PFSK-1 (cell line): ENCODE results near the gene NRP2.

Source experiments
- FOXP2 ChIP-seq: optimal IDR thresholded peaks from 2 replicates; pipeline ENCODE3; 2011; ENCODE audit warnings: borderline replicate concordance, control low read depth, inconsistent platforms; ENCODE audit not compliant: insufficient read depth; ENCODE audit errors: extremely low read length, extremely low read depth
- POLR2AphosphoS5 ChIP-seq: IDR thresholded peaks from 2 replicates; pipeline ENCODE4 v1.6.1; 2012; ENCODE audit warnings: low read depth, mild to moderate bottlenecking, control low read depth, low read length, moderate library complexity
- SIN3A ChIP-seq: IDR thresholded peaks from 2 replicates; pipeline ENCODE4 v1.6.1; 2012; ENCODE audit warnings: mild to moderate bottlenecking, low read length, moderate library complexity, borderline replicate concordance; ENCODE audit not compliant: insufficient read depth
- TAF1 ChIP-seq: IDR thresholded peaks from 2 replicates; pipeline ENCODE4 v1.6.1; 2012; ENCODE audit warnings: low read length, control low read depth, borderline replicate concordance; ENCODE audit not compliant: insufficient read depth
- TF ChIP-seq, protein P1 (sequence below), 2 experiments: IDR thresholded peaks; 2 replicates each; pipeline versions ENCODE4 v1.6.1 to v1.8.0; 2011 to 2012; ENCODE audit warnings: low read depth in 2 of 2, low read length in 2 of 2, control low read depth in 1 of 2, inconsistent platforms in 1 of 2, mild to moderate bottlenecking in 1 of 2, moderate library complexity in 1 of 2; ENCODE audit not compliant: insufficient read depth in 1 of 2

DNA sequence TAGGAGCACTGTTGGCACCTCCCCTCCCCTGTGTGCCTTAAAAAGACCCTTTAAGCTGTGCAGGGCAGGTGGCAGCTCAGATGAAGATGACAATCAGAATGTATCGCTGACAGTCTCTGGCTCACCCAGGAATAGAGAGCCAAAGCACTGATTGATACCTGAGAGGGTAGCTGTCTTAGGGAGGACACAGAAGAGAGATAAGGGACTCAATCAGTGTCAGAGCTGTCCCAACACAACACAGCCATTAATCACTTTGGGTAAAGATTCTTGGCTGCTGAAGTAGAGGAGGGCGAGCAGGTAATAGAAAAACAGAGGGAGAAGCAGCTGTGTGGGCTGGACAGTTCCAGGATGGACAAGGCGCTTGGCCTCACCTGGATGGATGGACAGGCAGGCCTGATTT is 124.9 kb downstream of the NRP2 start:
- TF ChIP-seq TAF1 (no peak), FOXP2 (no peak), SIN3A (no peak), POLR2AphosphoS5 (no peak)
- TF ChIP-seq, protein P1, sequence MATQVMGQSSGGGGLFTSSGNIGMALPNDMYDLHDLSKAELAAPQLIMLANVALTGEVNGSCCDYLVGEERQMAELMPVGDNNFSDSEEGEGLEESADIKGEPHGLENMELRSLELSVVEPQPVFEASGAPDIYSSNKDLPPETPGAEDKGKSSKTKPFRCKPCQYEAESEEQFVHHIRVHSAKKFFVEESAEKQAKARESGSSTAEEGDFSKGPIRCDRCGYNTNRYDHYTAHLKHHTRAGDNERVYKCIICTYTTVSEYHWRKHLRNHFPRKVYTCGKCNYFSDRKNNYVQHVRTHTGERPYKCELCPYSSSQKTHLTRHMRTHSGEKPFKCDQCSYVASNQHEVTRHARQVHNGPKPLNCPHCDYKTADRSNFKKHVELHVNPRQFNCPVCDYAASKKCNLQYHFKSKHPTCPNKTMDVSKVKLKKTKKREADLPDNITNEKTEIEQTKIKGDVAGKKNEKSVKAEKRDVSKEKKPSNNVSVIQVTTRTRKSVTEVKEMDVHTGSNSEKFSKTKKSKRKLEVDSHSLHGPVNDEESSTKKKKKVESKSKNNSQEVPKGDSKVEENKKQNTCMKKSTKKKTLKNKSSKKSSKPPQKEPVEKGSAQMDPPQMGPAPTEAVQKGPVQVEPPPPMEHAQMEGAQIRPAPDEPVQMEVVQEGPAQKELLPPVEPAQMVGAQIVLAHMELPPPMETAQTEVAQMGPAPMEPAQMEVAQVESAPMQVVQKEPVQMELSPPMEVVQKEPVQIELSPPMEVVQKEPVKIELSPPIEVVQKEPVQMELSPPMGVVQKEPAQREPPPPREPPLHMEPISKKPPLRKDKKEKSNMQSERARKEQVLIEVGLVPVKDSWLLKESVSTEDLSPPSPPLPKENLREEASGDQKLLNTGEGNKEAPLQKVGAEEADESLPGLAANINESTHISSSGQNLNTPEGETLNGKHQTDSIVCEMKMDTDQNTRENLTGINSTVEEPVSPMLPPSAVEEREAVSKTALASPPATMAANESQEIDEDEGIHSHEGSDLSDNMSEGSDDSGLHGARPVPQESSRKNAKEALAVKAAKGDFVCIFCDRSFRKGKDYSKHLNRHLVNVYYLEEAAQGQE (IDR thresholded peaks at IDR 0.05; ENCODE audit: insufficient read depth in 1 of 2, low read depth in 2 of 2, low read length in 2 of 2) = no peak
